ENCODE data around the gene GRIK5. TPM values are rescaled to one million over a fixed set of nuclear protein-coding genes. Genes with fewer than 3 reads are reported as not detected.

Gene GRIK5
- total RNA-seq, 2 experiments from 2014 or later = 0.58 to 0.74 TPM

GRCh38 chr19:42089191-42089750, 19.3 kb upstream of the GRIK5 start:
- Mint-ChIP-seq H3K36me3 (peaks cover 18% of the 10 kb centered on the region), H3K27me3 (no peaks in the 10 kb centered on the region), H3K9me3 (no peaks in the 10 kb centered on the region), H3K4me1 (peaks cover 24% of the 10 kb centered on the region), H3K27ac (peak overlapping the region; percentile 1), H3K4me3 (peak overlapping the region; percentile 14)
- DNase-seq = no peak

GRCh38 chr19:42088471-42089190, 18.6 kb upstream of the GRIK5 start:
- peak overlapping the region; percentile 1 for H3K27ac Mint-ChIP-seq
- H3K4me1 Mint-ChIP-seq = peaks cover 24% of the 10 kb centered on the region
- H3K4me3 Mint-ChIP-seq = peak overlapping the region; percentile 14

GRCh38 chr19:42086770-42087550, 17.0 kb upstream of the GRIK5 start:
- Mint-ChIP-seq H3K4me3 (no peak overlapping the region), H3K27ac (no peak overlapping the region), H3K36me3 (peaks cover 10% of the 10 kb centered on the region), H3K9me3 (no peaks in the 10 kb centered on the region), H3K4me1 (peaks cover 26% of the 10 kb centered on the region), H3K27me3 (no peaks in the 10 kb centered on the region)
- DNase-seq = no peak

More at GRCh38 chr19:42088471-42089190, 18.6 kb upstream of the GRIK5 start:
- Mint-ChIP-seq H3K36me3 (peaks cover 15% of the 10 kb centered on the region), H3K9me3 (no peaks in the 10 kb centered on the region), H3K27me3 (no peaks in the 10 kb centered on the region)
- no peak for DNase-seq

DNA sequence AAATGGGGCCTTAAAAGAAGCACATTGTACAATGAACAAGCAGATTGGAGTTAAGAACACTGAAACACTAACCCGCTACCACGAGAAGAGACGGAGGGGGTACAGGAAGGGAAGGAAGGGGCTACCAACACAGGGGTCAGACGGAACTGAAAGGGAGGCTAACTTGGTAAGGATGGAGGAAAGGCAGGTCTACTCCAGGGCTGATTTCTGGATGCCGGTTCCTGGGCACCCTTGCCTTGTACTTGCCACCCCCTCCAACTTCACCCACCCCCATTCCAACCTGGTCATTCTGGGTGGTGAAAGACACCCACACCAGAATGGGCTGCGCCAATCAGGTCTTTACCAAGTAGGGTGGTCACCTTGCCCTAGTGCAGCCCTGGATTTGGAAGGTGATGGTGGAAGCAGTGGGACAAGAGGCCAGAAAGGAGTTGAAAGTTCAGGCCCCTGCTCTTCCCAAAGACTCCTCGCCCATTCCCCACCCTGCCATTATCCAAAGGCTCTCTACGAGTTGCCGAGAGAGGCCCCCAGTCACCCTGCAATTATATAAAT, 16.3 kb upstream of the GRIK5 start:
- no peak overlapping the region for H3K27ac Mint-ChIP-seq
- peaks cover 32% of the 10 kb centered on the region for H3K4me1 Mint-ChIP-seq
- H3K9me3 Mint-ChIP-seq = no peaks in the 10 kb centered on the region
- peaks cover 11% of the 10 kb centered on the region for H3K36me3 Mint-ChIP-seq
- H3K27me3 Mint-ChIP-seq = no peaks in the 10 kb centered on the region
- no peak for DNase-seq
- no peak overlapping the region for H3K4me3 Mint-ChIP-seq

DNA sequence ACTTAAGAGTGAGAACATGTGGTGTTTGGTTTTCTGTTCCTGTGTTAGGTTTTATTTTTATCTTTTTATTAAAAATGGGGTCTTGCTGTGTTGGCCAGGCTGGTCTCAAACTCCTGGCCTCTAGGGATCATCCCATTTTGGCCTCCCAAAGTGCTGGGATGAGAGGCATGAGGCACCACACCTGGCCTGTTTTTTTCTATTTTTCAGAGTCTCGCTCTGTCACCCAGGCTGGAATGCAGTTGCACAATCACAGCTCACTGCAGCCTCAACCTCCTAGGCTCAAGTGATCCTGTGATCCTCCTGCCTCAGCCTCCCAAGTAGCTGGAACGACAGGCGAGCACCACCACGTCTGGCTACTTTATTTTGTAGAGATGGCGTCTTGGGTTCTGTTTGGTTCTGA, 13.5 kb upstream of the GRIK5 start:
- Mint-ChIP-seq H3K27me3 (no peaks in the 10 kb centered on the region), H3K4me3 (no peak overlapping the region), H3K36me3 (peaks cover 2% of the 10 kb centered on the region), H3K9me3 (no peaks in the 10 kb centered on the region), H3K27ac (no peak overlapping the region), H3K4me1 (peaks cover 11% of the 10 kb centered on the region)
- DNase-seq = no peak

DNA sequence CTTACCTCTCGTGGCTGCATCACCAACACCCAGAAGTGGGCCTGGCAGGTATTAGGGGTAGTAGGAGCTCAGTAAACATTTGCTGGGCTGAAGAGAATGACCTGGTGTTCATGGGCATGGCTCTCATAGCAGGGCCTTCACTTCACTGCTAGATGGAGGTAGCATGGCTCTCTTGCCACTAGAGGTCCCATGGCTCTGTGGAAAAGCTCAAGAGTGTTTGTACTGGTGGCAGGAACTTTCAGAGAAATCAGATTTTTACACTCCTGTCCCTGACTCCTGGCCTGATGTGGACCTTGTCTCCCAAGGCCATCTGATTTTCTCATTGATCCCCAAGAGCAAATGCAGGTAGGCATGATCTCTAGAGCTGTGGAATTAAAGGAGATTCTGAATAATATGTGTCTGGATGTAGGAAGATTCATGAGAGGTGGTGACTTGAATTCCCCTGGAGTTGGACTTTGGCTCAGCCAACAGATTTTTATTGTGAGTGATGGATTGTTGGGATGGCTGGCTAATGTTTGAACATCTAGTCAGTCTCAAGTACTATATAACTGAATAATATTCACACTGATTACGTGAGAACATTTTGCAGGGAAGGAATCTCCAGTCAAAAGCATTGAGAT, 11.7 kb upstream of the GRIK5 start:
- H3K4me3 Mint-ChIP-seq = no peak overlapping the region
- no peaks in the 10 kb centered on the region for H3K27me3 Mint-ChIP-seq
- H3K27ac Mint-ChIP-seq = peak overlapping the region; percentile 59
- peaks cover 8% of the 10 kb centered on the region for H3K36me3 Mint-ChIP-seq
- H3K9me3 Mint-ChIP-seq = no peaks in the 10 kb centered on the region
- peaks cover 23% of the 10 kb centered on the region for H3K4me1 Mint-ChIP-seq
- DNase-seq = no peak

GRCh38 chr19:42080764-42081375, 10.9 kb upstream of the GRIK5 start:
- H3K27ac Mint-ChIP-seq = no peak overlapping the region
- H3K27me3 Mint-ChIP-seq = no peaks in the 10 kb centered on the region
- no peak overlapping the region for H3K4me3 Mint-ChIP-seq
- H3K9me3 Mint-ChIP-seq = no peaks in the 10 kb centered on the region
- DNase-seq = no peak
- peaks cover 9% of the 10 kb centered on the region for H3K36me3 Mint-ChIP-seq
- H3K4me1 Mint-ChIP-seq = peaks cover 23% of the 10 kb centered on the region

GRCh38 chr19:42079886-42080763, 10.1 kb upstream of the GRIK5 start:
- Mint-ChIP-seq H3K27ac (no peak overlapping the region), H3K4me1 (peaks cover 27% of the 10 kb centered on the region), H3K36me3 (peaks cover 14% of the 10 kb centered on the region), H3K4me3 (no peak overlapping the region), H3K9me3 (no peaks in the 10 kb centered on the region), H3K27me3 (no peaks in the 10 kb centered on the region)
- DNase-seq = no peak

DNA sequence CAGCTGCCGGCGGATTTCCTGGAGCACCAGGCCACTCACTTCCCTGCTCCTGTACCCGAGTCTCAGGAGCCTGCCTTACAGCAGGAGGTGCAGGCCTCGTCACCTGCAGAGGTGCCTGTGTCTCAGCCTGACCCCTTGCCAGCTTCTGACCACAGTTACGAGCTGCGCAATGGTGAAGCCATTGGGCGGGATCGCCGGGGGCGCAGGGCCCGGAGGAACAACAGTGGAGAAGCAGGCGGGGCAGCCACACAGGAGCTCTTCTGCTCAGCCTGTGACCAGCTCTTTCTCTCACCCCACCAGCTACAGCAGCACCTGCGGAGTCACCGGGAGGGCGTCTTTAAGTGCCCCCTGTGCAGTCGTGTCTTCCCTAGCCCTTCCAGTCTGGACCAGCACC, 9.3 kb upstream of the GRIK5 start:
- peaks cover 31% of the 10 kb centered on the region for H3K4me1 Mint-ChIP-seq
- peaks cover 14% of the 10 kb centered on the region for H3K36me3 Mint-ChIP-seq
- no peaks in the 10 kb centered on the region for H3K27me3 Mint-ChIP-seq
- H3K27ac Mint-ChIP-seq = no peak overlapping the region
- no peak overlapping the region for H3K4me3 Mint-ChIP-seq
- DNase-seq = no peak
- no peaks in the 10 kb centered on the region for H3K9me3 Mint-ChIP-seq

DNA sequence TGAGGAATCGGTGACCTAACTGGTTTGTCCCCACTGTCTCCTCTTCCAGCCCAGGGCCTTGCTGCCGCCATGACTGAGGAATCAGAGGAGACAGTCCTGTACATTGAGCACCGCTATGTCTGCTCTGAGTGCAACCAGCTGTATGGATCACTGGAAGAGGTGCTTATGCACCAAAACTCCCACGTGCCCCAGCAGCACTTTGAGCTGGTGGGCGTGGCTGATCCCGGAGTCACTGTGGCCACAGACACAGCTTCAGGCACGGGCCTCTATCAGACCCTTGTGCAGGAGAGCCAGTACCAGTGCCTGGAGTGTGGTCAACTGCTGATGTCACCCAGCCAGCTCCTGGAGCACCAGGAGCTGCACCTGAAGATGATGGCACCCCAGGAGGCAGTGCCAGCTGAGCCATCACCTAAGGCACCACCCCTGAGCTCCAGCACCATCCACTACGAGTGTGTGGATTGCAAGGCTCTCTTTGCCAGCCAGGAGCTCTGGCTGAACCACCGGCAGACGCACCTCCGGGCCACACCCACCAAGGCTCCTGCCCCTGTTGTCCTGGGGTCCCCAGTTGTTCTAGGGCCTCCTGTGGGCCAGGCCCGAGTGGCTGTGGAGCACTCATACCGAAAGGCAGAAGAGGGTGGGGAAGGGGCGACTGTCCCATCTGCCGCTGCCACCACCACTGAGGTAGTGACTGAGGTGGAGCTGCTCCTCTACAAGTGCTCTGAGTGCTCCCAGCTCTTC, 8.7 kb upstream of the GRIK5 start:
- Mint-ChIP-seq H3K4me3 (no peak overlapping the region), H3K9me3 (no peaks in the 10 kb centered on the region), H3K36me3 (peaks cover 14% of the 10 kb centered on the region), H3K27ac (peak overlapping the region; percentile 18), H3K4me1 (peaks cover 31% of the 10 kb centered on the region), H3K27me3 (no peaks in the 10 kb centered on the region)
- no peak for DNase-seq

- H3K36me3 Mint-ChIP-seq = peaks cover 14% of the 10 kb centered on the region
- H3K4me3 Mint-ChIP-seq = peak overlapping the region; percentile 88
- no peak for DNase-seq
- peak overlapping the region; percentile 86 for H3K27ac Mint-ChIP-seq
- no peaks in the 10 kb centered on the region for H3K9me3 Mint-ChIP-seq
- H3K27me3 Mint-ChIP-seq = no peaks in the 10 kb centered on the region
- peaks cover 31% of the 10 kb centered on the region for H3K4me1 Mint-ChIP-seq
Observed at GRCh38 chr19:42078058-42078457, 8.1 kb upstream of the GRIK5 start.

GRCh38 chr19:42076380-42076944, 6.5 kb upstream of the GRIK5 start:
- Mint-ChIP-seq H3K4me3 (peak overlapping the region; percentile 88), H3K36me3 (peaks cover 14% of the 10 kb centered on the region), H3K4me1 (peaks cover 25% of the 10 kb centered on the region), H3K27me3 (no peaks in the 10 kb centered on the region), H3K27ac (peak overlapping the region; percentile 86), H3K9me3 (no peaks in the 10 kb centered on the region)
- no peak for DNase-seq
